Adrenal gland (tissue), 12 donors: ENCODE results near the gene C3orf20. TPM values are rescaled to one million over a fixed set of nuclear protein-coding genes. Genes with fewer than 3 reads are reported as not detected.

Experiments
- DNase-seq, 7 donors: peaks; one replicate each; pipeline ENCODE4 v3.0.0-alpha.2; 2019 to 2020
- H3K27ac ChIP-seq, 5 donors: fragments of 200-600 bp; sonication (generic) in 4 of 5; 1 replicate in 3 of 5; 2 replicates in 2 of 5; pipeline versions ENCODE4 v1.5.1 to v1.8.0; 2016 to 2020; ENCODE audit warnings: mild to moderate bottlenecking in 1 of 5
- H3K27me3 ChIP-seq: fragments of 200-600 bp; 2 replicates; pipeline ENCODE4 v1.8.0; 2021
- H3K36me3 ChIP-seq, 2 donors: fragments of 200-600 bp; replicated peaks in 1 of 2; 1 replicate in 1 of 2; 2 replicates in 1 of 2; pipeline versions ENCODE4 v1.5.1 to v1.8.0; 2018 to 2022
- H3K4me1 ChIP-seq, 2 donors: fragments of 200-600 bp; replicated peaks in 1 of 2; 1 replicate in 1 of 2; 2 replicates in 1 of 2; pipeline versions ENCODE4 v1.5.1 to v1.8.0; 2018 to 2021
- H3K4me3 ChIP-seq, 4 donors: fragments of 200-600 bp; sonication (generic) in 3 of 4; one replicate each; pipeline ENCODE4 v1.5.1; 2016 to 2018
- H3K9me3 ChIP-seq, 3 donors: fragments of 200-600 bp; sonication (generic) in 1 of 3; replicated peaks in 1 of 3; 1 replicate in 2 of 3; 2 replicates in 1 of 3; pipeline versions ENCODE4 v1.5.1 to v1.8.0; 2016 to 2021
- CTCF ChIP-seq, 6 experiments: fragments of 450-650 bp in 4 of 6; fragments of 200-600 bp in 2 of 6; sonication (generic) in 1 of 6; IDR thresholded peaks; 1 replicate in 5 of 6; 2 replicates in 1 of 6; pipeline versions ENCODE4 v1.5.1 to v1.8.0; 2016 to 2021; ENCODE audit warnings: antibody characterized with exemption in 6 of 6, mild to moderate bottlenecking in 2 of 6, moderate library complexity in 1 of 6
- POLR2A ChIP-seq, 2 donors: fragments of 450-650 bp; IDR thresholded peaks; one replicate each; pipeline ENCODE4 v1.6.1; 2017; ENCODE audit warnings: antibody characterized with exemption in 2 of 2, mild to moderate bottlenecking in 2 of 2, moderate library complexity in 1 of 2
- WGBS, 4 donors: extraction: QIAGEN DNeasy Blood & Tissue Kit in 2 of 4; methylation state at CpG; one replicate each; pipeline versions ENCODE4 v1.1.5 to v1.1.7; 2013 to 2017; 5-methylcytosine and 5-hydroxymethylcytosine counted together
- intact Hi-C, 2 donors: fragments of 100-400 bp; cut with DNase I; formaldehyde crosslinking; loops; one replicate each; pipeline versions ENCODE4 v1.14.1 to v1.15.0; 2022 to 2023
- polyA plus RNA-seq, 3 donors: library from polyadenylated mRNA; stranded (reverse); fragments of 200-250 nt in 2 of 3; fragments of 350-450 nt in 1 of 3; fragmentation: Illumina TruSeq in 1 of 3; extraction: RNeasy Lipid Tissue Mini Kit (QIAGEN cat#74804) in 1 of 3; gene quantifications; one replicate each; pipeline ENCODE4 v1.2.3, GENCODE V29; 2013 to 2014
- total RNA-seq, 9 donors: library from RNA; depleted of rRNA in 4 of 9; stranded (reverse); fragments of >200 nt in 4 of 9; fragments of 120-200 nt in 1 of 9; fragmentation: NEBNext Ultra II Directional in 1 of 9; extraction: Animal tissue kit (Norgen Biotek cat#: 25700) in 1 of 9; gene quantifications; one replicate each; pipeline versions ENCODE4 v1.1.0 to v1.2.4, GENCODE V29; 2013 to 2023
- donor health status: healthy with polysubstance abuse.
- donor health status: Bipolar disorder and iron deficiency.
- donor health status: DM: yes; HTN: yes; CAD: no.
- donor health status: DM: no; HTN: no; CAD: no.
- donor health status: DM: no; HTN: no; CAD: no.
- donor health status: DM: yes; HTN: yes; CAD: no.

The C3orf20 gene
- total and polyA plus RNA-seq, 12 donors = 0.07 to 0.39 TPM; not detected in 10

- no peak for TF ChIP-seq CTCF (IDR thresholded peaks at IDR 0.05)
- no peak for TF ChIP-seq POLR2A (IDR thresholded peaks at IDR 0.05)
- DNase-seq = no peak
- Histone ChIP-seq H3K4me1 (no peaks in the 10 kb centered on the region), H3K27me3 (no peaks in the 10 kb centered on the region), H3K27ac (no peak overlapping the region), H3K36me3 (no peaks in the 10 kb centered on the region), H3K9me3 (no peaks in the 10 kb centered on the region), H3K4me3 (no peak overlapping the region)
- intact Hi-C loops = no loop called here
- 69 to 80% (median 71%) methylated on average over 7 of the region's 7 CpGs for WGBS, 4 donors
Measured at GRCh38 chr3:14689247-14689980, 14.5 kb downstream of the C3orf20 start.

GRCh38 chr3:14691239-14691638 is 16.3 kb downstream of the C3orf20 start:
- WGBS, 4 donors = 62 to 84% (median 80%) methylated on average over 4 of the region's 4 CpGs
- DNase-seq = no peak
- intact Hi-C loops = no loop called here
- Histone ChIP-seq H3K36me3 (no peaks in the 10 kb centered on the region), H3K4me1 (no peaks in the 10 kb centered on the region), H3K4me3 (no peak overlapping the region), H3K27ac (no peak overlapping the region), H3K9me3 (no peaks in the 10 kb centered on the region), H3K27me3 (no peaks in the 10 kb centered on the region)
- TF ChIP-seq CTCF (IDR thresholded peaks at IDR 0.05) = no peak

- H3K27ac ChIP-seq = no peak overlapping the region
- no peaks in the 10 kb centered on the region for H3K36me3 ChIP-seq
- intact Hi-C loops = no loop called here
- 66 to 84% (median 75%) methylated on average over 1 of the region's 1 CpG for WGBS, 4 donors
- no peaks in the 10 kb centered on the region for H3K9me3 ChIP-seq
- H3K27me3 ChIP-seq = no peaks in the 10 kb centered on the region
- no peak overlapping the region for H3K4me3 ChIP-seq
- H3K4me1 ChIP-seq = no peaks in the 10 kb centered on the region
- no peak for TF ChIP-seq CTCF (IDR thresholded peaks at IDR 0.05)
- no peak for TF ChIP-seq POLR2A (IDR thresholded peaks at IDR 0.05)
- DNase-seq = no peak
Measured at GRCh38 chr3:14691719-14692118, 16.8 kb downstream of the C3orf20 start.

- Histone ChIP-seq H3K4me3 (no peak overlapping the region), H3K36me3 (no peaks in the 10 kb centered on the region), H3K27ac (no peak overlapping the region), H3K27me3 (no peaks in the 10 kb centered on the region), H3K4me1 (no peaks in the 10 kb centered on the region), H3K9me3 (no peaks in the 10 kb centered on the region)
- DNase-seq = no peak
- 67 to 100% (median 76%) methylated on average over 1 of the region's 1 CpG for WGBS, 4 donors
- TF ChIP-seq POLR2A (IDR thresholded peaks at IDR 0.05) (no peak), CTCF (IDR thresholded peaks at IDR 0.05) (no peak)
- intact Hi-C loops = no loop called here
Measured at GRCh38 chr3:14698601-14699244, 23.8 kb downstream of the C3orf20 start.
